GM18511 (cell line): ENCODE data around the gene SPNS3.
A peak's percentile ranks its signal among the peaks of the same experiment; 100 is the strongest.

Experiments used
- ATAC-seq: cut with Tn5 transposase; IDR thresholded peaks from one replicate; pipeline ENCODE4 v1.9.1; 2021; ENCODE audit warnings: mild to moderate bottlenecking, moderate library complexity; ENCODE audit not compliant: unreplicated experiment

SPNS3 gene

GRCh38 chr17:4433515-4434031 is at the start of gene SPNS3:
SPNS3 (plus strand) TSS chr17:4433940; CDS start chr17:4433968, 28 bp downstream.
- ATAC-seq, result no peak

- ATAC-seq, result no peak
These were observed 47.3 kb upstream of the SPNS3 start for GRCh38 chr17:4386406-4386805.

- ATAC-seq, result no peak
These were observed 46.6 kb upstream of the SPNS3 start for GRCh38 chr17:4387137-4387536.

GRCh38 chr17:4389079-4389478 is 44.7 kb upstream of the SPNS3 start:
- no peak for ATAC-seq

GRCh38 chr17:4393806-4394205 is 39.9 kb upstream of the SPNS3 start:
- ATAC-seq, result no peak

GRCh38 chr17:4394208-4395110 is 39.3 kb upstream of the SPNS3 start:
- ATAC-seq, result no peak

- ATAC-seq, result no peak
These were observed 38.6 kb upstream of the SPNS3 start for GRCh38 chr17:4395111-4395478.

GRCh38 chr17:4397840-4398239 is 35.9 kb upstream of the SPNS3 start:
- no peak for ATAC-seq

GRCh38 chr17:4405038-4405669 is 28.6 kb upstream of the SPNS3 start:
- no peak for ATAC-seq

GRCh38 chr17:4405699-4406098 is 28.0 kb upstream of the SPNS3 start:
- ATAC-seq, result no peak

GRCh38 chr17:4406386-4406785 is 27.4 kb upstream of the SPNS3 start:
- no peak for ATAC-seq

GRCh38 chr17:4407216-4407615 is 26.5 kb upstream of the SPNS3 start:
- no peak for ATAC-seq

- no peak for ATAC-seq
These were observed 25.9 kb upstream of the SPNS3 start for GRCh38 chr17:4407851-4408250.

GRCh38 chr17:4409659-4410058 is 24.1 kb upstream of the SPNS3 start:
- ATAC-seq, result no peak

GRCh38 chr17:4411201-4411600 is 22.5 kb upstream of the SPNS3 start:
- no peak for ATAC-seq

GRCh38 chr17:4412933-4413831 is 20.6 kb upstream of the SPNS3 start:
- ATAC-seq, result peak; percentile 55

- ATAC-seq, result no peak
These were observed 16.5 kb upstream of the SPNS3 start for GRCh38 chr17:4417129-4417667.

- ATAC-seq, result no peak
These were observed 13.0 kb upstream of the SPNS3 start for GRCh38 chr17:4420692-4421131.

GRCh38 chr17:4422864-4423263 is 10.9 kb upstream of the SPNS3 start:
- no peak for ATAC-seq

- ATAC-seq, result no peak
These were observed 8.3 kb upstream of the SPNS3 start for GRCh38 chr17:4425398-4425797.
